Activated CD8-positive, alpha-beta memory T cell treated with anti-CD3 and anti-CD28 coated beads, Interleukin-2, amount 50 U/mL, for 48 hours (primary cell): Measurements from ENCODE around the gene CUL2.
"Not testable (repeated sequence)": the region's sequence is repeated elsewhere in the genome, so short reads cannot be mapped to it uniquely, and the experiment has no call there.

Experiments used
- DNase-seq: peaks from one replicate; pipeline ENCODE4 v3.0.0-alpha.2; 2020

The CUL2 gene

DNA sequence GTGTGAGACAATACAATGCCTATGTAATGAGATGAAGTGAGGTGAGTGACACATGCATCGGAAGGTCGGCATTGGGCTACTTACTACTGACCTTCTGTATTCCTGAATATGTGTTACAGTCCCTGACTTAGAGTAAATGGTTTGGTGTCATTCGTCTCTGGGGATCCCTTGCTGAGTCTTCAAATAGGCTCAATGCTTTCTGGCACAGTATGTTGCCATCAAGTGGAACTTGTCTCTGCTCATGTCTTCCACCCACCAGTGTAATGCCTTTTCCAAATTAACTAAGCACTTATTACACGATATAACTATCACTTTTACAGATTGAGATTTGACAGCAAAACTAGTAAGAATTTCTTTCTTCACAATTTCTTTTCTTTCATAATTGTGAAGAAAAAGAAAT, 10.9 kb downstream of the CUL2 start:
- DNase-seq, result no peak

DNA sequence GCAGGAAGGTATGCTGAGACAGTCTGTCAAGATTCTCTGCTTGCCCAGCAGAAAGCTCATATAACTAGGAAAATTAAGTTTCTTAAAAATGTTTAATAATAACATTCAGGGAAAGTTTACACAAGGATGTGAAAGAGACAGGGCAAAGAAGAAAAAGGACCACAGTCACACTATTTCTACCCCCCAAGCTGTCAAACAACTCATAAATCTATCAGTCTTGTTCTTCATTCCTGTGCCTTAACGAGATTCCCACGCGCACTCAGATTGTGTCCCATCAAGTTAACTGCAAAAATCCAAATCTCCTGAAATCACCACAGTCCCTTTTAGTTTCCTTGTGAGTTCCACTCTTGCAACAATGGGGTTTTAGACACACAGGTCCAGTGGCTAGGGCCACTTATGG, 14.9 kb downstream of the CUL2 start:
- no peak for DNase-seq

DNA sequence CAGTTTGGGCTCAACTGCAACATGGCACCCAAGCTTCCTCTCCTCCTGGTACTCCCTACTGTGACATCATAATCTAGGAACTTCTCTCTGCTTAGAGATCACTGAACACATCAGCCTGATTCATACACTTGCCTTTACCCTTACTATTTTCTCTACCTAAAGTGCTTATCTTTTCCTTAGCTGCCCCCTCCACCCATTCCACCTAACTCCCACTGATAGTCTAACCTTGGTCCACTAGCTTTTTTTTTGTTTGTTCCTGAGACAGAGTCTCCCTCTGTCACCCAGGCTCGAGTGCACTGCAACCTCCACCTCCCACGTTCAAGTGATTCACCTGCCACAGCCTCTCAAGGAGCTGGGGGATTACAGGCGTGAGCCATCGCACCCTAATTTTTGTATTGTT, 15.9 kb downstream of the CUL2 start:
- no peak for DNase-seq

DNA sequence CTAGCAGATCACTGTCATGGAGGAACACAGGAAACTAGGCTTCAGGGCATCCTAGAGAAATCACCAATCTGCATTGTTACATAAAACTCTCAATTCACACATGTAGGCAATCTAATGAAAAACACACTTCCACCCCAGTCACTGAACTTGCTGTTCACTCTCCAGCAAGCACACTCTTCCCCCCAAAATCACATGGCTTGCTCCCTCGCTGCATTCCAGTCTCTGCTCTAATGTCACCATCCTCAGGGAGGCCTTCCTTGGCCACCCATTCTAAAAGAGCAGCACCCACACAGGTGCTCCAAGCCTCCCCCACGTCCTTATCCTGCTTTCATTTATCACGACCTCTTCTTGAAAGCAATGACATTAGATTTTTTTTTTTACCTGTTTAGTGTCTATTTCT, 19.6 kb downstream of the CUL2 start:
- no peak for DNase-seq

DNA sequence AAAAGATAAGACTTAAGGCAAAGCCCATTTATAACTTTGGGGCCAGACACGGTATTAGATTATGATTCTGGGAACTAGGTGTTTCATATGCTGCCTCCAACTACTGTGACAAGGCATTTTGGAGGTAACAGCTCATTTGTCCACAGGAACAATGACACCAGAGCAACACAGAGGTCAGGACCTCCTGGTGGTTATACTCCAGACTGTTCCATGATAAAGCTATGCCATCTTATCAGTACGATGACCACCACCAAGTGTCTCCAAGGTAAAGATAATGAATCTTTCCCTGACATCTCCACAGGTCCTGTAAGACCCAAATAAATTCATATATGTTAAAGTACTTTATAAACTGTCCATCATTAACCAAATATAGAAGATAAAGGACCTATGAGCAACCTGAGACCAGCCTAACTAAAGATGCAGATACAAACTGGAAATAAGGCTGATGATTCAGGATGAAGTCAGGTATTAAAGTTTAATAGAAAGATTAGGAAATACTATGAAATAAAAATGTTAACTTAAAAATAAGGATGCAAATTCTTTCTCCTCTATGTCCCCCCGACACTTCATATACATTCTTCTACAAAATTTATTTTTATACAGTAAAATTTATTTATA, 26.2 kb downstream of the CUL2 start:
- DNase-seq, result no peak

DNA sequence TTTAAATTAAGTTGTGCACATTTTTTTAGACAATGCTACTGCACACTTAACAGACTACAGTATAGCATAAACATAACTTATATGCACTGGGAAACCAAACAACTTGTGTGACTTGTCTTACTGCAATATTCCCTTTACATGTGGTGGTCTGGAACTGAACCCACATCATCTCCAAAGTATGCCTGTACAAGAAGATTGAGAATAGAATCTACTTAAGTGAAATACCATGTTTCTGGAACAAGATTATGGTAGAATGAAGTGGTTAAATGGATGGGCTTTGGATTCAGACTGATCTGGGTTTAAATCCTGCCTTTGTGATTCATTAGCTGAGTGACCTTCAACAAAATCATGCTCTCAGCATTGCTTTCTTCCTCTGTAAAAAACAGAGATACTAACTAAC, 30.7 kb downstream of the CUL2 start:
- DNase-seq, result no peak

DNA sequence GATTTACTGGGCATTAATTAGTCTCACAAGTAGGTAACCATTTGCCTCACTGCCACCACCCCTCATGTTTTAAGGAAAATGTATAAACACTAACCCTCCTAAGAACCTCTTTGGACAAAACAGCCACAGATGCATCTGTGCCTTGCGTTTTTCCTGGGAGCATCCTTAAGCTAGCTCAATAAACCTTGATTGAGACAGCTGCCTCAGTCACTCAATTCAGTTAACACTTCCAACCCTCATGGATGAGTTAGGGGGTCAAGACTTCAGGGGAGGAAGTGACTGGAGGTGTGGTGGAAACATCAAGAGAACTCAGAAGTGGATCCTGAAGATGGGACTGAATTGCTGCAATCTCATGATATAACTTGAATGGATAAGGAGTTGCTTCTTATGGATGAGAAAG, 31.5 kb downstream of the CUL2 start:
- DNase-seq, result no peak

DNA sequence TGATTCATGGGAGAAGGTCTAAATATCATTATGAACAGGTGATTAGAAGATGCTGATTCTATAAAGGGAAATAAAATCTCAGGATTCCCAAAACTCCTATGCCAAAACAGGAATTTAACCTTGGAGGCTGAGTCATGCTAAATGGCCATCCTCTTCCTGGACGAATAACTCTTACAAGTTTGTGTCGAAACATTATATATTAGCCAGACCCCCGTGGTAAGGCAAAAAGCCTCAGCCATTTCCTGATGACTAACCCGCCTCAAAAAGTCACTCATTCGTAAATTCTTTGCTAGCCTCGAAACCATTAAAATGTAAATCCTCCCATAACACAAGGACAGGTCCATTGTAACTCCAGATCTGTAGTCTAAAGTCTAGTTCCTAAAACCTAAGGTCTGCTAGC, 32.0 kb downstream of the CUL2 start:
- no peak for DNase-seq

DNA sequence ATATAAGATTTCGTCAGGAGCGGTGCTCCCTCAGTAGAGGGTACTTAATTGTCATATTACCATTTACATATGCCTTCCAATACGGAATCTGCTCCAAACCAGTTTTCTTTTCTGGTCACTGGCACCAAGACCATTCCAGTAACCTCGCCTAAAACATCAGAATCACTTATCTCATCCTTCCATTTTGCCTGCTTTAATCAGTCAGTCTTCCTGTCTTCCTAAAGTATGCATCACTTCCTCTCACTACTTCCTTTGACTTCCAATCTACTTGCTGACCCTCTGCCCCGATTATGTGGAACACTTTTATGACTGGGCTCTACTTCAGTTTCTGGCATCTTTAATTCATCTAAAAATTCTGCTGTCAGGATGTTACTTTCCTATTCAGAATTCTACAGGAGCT, 33.5 kb downstream of the CUL2 start:
- DNase-seq, result no peak

DNA sequence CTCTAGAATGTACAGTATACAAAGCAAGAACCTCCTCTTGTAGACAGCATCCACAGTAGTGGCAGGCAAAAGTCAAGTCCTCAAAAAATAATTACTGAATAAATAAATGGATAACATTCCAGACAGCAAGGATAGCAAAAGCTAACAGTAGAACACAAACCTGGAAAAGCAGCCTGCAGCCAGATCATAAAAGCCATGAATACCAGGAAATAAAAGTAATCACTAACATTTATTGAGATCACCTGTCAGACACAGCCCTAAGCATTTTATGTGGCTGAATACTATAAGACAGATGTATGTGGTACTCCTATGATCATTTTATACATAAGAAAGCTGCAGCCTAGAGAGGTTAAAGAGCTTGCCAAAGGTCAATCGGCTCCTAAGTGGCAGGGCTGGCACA, 34.0 kb downstream of the CUL2 start:
- no peak for DNase-seq

DNA sequence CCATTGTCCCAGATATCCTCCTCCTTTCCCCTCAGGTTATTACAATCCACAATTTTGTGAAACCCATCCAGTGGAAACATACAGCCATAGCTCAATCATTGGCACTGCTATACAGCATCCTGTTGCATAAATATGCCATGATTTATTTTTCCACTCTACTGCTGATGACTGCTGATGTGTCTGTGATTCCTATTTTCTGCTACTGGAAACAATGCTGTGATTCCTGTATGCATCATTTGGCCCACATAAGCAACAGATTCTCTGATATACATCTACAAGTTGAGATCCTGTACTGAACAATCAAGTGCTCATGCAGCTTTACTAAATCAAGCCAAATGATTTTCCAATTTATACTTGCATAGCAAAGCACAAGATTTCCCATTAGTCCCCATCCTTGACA, 39.6 kb downstream of the CUL2 start:
- no peak for DNase-seq

DNA sequence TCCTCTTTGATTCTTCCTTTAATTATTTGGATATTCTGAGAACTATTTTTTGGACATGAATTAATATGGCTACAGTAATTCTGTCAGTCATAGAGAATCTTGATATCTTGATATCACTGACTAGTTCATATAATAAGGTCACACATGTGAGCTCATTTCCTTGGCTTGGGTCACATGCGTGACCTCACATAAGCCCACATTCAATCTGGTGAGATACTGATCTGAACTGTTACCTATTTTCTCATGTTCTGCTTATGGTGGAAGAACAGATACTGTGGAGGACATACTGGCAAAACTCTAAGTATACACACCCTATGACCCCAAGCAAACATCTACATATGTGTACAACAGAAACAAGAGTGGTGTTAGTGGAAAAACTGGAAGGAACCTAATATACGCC, 44.1 kb downstream of the CUL2 start:
- no peak for DNase-seq

DNA sequence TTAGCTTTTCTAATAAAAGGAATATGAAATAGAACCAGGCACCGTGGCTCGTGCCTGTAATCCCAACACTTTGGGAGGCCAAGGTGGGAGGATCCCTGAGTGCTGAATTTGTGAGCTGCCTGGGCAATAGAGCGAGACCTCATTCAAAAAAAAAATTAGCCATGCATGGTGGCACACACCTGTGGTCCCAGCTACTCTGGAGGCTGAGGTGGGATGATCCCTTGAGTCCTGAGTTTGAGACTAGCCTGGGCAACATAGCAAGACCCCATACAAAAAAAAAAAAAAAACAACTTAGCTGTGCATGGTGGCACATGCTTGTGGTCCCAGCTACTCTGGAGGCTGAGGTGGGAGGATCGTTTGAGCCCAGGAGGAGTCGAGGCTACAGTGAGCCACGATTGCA, 44.9 kb downstream of the CUL2 start:
- not testable (repeated sequence) for DNase-seq

DNA sequence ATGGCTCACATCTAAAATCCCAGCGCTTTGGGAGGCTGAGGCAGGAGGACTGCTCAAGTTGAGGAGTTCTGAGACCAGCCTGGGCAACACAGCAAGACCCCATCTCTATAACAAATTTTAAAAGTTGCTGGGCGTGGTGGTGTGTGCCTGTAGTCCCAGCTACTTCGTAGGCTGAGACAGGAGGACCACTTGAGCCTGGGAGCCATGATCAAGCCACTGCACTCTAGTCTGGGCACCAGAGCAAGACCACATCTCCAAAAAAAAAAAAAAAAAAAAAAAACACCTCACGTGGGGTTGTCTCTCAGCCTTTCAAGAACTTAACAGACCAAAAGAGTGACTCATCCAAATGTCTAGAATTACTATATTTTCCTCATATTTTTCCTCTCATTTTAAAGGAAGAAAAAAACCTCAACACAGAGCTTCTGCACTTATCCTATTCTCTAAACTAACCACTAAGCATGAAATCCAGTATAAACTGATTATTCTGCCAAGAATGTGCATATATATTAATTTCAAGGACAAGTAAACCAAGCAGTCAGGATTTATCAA, 46.3 kb downstream of the CUL2 start:
- DNase-seq, result no peak

DNA sequence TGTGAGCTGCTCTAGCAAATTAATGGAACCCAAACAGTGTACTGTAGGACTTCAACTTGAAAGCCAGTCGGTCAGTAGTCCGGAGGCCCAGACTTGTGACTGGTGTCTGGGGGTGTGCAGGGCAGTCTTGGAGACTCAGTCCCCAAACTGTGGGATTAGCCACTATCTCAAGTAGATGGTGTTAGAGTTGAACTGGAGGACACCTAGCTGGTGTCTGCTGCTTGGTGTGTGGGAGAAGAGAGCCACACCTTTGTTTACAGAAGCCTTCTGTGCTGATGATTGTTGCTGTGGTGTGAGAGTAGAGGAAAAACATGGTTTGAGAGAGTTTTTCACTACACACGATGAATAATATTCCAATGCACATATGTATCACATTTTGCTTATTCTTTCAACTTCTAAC, 47.4 kb downstream of the CUL2 start:
- no peak for DNase-seq

DNA sequence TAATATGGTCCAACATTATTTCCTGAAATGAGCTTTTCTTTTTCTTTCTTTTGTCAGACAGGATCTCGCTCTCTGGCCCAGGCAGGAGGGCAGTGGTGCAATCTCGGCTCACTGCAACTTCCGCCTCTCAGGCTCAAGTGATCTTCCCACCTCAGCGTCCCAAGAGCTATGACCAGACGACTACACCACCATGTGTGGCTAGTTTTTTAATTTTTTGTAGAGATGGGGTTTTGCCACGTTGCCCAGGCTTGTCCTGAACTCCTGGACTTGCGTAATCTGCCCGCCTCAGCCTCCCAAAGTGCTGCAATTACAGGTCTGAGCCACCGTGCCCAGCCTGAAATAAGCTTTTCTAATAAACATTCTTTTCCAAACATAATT, 48.6 kb downstream of the CUL2 start:
- DNase-seq, result no peak

DNA sequence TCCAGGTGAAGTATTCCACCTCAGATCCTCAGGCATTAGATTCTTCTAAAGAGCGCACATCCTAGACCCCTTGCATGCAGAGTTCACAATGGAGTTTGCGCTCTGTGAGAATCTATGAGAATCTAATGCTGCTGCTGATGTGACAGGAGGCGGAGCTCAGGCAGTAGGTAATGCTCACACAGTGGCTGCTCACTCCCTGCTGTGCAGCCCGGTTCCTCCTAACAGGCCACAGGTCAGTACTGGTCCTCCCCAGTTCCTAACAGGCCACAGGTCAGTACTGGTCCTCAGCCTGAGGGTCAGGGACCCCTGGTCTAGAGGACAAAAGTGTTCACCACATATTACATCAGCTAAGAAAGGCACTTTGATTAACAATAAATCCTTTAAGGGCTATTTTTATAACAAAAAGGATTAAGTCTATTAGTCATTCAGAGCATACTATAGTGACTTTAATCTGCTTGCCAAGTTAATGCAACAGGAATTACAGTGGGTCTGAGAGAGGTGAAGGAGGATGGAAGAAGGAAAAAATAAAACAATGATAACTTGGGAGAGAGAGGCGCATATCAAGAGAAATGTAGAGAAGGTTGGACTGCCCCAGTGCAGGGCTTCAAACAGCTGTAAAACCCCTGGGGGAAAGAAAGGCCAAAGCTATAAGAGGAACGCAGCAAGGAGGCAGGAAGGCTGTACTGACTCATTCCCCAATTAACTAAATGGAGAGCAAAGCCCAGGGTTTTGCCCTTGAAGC, 49.2 kb downstream of the CUL2 start:
- DNase-seq, result no peak

DNA sequence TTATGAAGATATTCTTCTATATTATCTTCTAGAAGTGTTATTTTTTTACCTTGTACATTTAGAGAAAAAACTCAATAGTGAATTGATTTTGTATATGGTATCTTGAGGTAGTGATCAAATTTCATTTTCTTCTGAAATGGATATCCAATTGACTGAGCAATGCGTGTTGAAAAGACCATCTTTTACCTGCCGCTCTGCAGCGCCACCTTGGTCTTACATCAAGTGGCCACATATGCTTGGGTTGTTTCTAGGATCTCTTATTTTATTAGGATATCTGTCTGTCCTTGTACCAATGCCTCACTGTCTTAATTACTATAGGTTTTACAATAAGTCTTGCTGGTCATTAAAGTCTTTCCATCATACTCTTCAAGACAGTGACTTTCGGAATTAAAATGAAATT, 53.0 kb downstream of the CUL2 start:
- no peak for DNase-seq

DNA sequence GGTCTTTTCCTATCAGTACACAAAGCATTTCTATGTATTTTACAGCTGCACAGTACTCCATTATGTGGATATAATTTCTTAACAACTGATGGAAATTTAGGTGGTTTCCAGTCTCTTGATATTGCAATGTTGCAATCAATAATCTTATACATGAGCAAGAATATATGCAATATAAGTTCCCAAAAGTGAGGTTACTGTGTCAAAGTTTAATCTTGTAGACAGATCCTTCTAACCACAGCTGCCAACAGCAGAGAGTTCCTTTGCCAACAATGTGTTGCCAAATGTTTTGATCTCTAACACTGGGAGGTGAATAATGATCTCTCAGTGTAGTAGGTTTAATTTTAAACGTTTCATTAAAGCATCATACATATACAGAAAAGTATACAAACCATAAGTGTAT, 54.5 kb downstream of the CUL2 start:
- no peak for DNase-seq

DNA sequence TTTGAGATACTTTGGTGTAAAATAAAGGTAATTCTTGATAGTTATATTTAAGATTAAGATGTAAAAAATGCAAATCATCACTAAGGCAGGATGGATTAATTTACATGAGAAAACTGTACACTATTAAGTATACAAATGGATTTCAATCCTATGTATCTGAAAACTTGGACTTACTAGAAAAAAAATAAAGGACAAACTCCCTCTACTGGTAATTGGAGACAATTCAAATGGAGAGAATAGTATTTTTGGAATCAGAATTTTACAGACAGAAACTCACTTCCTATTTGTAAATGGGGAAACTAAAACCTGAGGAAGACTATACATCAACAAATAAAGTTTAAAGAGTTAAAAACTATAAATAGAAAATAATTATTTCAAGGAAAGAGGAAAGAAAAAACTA, 62.6 kb downstream of the CUL2 start:
- no peak for DNase-seq

DNA sequence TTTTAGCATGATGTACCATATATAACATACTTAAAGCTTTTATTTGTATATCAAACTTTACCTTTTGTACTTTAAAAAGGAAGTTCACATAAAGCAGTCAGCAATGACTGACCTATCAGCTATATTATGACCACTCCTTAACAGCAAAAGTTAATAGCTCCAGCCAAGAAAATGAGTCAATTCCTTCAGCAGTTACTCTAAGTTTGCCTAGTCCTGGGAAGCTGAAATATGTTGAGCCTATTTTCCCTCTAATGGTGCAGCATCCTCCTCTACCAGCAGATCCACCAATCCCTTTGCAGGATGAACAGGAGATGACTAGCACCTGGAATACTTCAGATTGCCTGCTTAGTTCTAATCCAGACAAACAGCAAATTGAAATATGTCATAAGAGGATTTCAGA, 64.2 kb downstream of the CUL2 start:
- no peak for DNase-seq

DNA sequence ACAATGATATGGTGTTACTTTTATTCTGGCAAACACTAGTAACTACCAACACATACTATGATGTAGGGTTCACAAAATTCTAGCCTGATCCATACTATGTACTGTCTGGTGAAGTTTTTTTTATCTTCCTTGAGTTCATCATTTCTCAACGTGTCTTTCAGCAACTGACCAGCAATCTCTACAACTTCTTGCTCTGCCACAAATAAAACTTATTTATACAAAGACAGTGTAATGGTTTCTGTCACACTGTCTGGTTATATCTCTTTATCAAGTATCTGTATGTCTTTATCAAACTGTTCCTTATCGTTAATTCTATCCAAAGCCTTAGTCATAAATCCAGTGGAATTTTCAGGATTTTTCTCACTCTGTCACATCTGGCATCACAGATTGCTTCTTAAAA, 69.7 kb downstream of the CUL2 start:
- DNase-seq, result no peak

DNA sequence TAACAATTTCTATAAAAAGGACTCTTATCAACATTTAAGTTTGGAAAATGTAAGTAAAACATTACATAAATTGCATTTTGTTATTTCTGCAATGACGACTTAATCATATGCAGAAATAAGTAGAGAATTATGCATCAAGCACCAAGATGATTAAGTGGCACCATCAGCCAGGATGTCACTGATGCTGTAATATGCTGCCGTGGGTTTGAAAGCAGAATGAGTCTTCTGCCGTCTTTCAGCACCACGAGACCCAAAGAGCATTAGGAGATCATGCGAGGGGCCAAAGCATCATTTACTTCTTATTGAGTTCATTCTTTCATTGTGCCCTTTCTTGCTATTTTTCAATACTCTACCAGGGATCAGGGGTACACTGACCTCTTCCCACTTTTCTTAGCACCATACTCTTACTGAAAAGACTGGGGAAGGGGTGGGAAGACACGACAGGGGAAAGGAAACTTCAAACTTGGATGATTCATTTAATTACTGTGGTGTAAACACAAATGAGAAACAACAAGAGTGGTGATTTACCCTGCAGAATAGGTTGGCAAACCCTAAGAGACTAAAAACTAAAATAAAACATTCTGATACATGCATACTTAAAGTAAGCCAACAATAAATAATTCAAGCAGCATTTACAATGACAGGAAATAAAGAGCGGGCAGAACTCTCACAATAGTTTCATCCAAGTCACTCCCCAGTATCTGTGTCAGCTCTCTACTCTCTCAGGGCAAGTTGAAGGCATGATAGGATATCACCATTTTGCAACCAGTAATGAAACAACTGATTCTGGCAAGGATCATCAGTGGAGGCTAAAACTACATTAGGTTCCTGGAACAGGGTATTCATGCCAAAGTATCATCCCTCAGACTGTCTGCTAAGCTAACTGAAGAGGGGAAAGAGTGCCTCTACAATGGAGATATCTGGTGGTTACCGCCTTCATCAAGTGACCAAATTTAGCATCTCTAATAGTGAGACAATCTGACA, 70.8 kb downstream of the CUL2 start:
- DNase-seq, result no peak

DNA sequence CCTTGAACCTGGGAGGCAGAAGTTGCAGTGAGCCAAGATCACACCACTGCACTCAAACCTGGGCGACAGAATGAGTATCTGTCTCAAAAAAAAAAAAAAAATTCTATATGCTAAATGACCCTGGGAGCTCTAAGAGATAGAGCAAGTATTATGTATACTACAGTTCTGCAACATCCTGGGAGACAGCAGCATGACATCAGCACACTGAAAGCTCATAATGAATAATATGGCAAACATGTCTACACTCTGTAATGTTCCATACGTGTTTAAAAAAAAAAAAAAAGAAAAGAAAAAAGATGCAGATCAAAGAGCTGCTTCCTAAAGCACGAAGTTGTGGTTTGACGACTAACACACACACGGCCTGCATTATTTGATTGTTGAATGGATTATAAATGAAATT, 72.5 kb downstream of the CUL2 start:
- DNase-seq, result no peak
